ENCODE data around the gene COPS4.
"Not testable (repeated sequence)": the region's sequence is repeated elsewhere in the genome, so short reads cannot be mapped to it uniquely, and the experiment has no call there.

The COPS4 gene

GRCh38 chr4:83034630-83035494, at the start of gene COPS4:
Gene COPS4 (plus strand): TSS chr4:83035183. CDS start chr4:83035225, 42 bp downstream.
- DNase-seq = peak; percentile 100

GRCh38 chr4:82987519-82987918, 47.5 kb upstream of the COPS4 start:
- not testable (repeated sequence) for DNase-seq

- DNase-seq = no peak
Observed at GRCh38 chr4:82988323-82988832, 46.6 kb upstream of the COPS4 start.

- DNase-seq = peak; percentile 31
Observed at GRCh38 chr4:82989575-82990429, 45.2 kb upstream of the COPS4 start.

- DNase-seq = no peak
Observed at GRCh38 chr4:82994834-82995233, 40.1 kb upstream of the COPS4 start.

GRCh38 chr4:82998898-82999297, 36.1 kb upstream of the COPS4 start:
- no peak for DNase-seq

- DNase-seq = no peak
Observed at GRCh38 chr4:83002329-83002728, 32.7 kb upstream of the COPS4 start.

- not testable (repeated sequence) for DNase-seq
Observed at GRCh38 chr4:83003044-83003791, 31.8 kb upstream of the COPS4 start.

- DNase-seq = peak; percentile 30
Observed at GRCh38 chr4:83009529-83009928, 25.5 kb upstream of the COPS4 start.

- DNase-seq = peak; percentile 45
Observed at GRCh38 chr4:83010111-83010521, 24.9 kb upstream of the COPS4 start.

GRCh38 chr4:83010522-83011318, 24.3 kb upstream of the COPS4 start, which contains the start of gene LIN54:
Gene LIN54 (minus strand): TSS chr4:83010823. CDS start chr4:82984844, 25,979 bp downstream.
- peak; percentile 88 for DNase-seq

GRCh38 chr4:83011689-83012199, 23.2 kb upstream of the COPS4 start:
- DNase-seq = peak; percentile 38

- DNase-seq = peak; percentile 43
Observed at GRCh38 chr4:83012200-83012686, 22.7 kb upstream of the COPS4 start.

GRCh38 chr4:83012687-83013419, 22.1 kb upstream of the COPS4 start:
- peak; percentile 99 for DNase-seq

GRCh38 chr4:83013420-83013867, 21.5 kb upstream of the COPS4 start:
- no peak for DNase-seq

- DNase-seq = peak; percentile 35
Observed at GRCh38 chr4:83013902-83014301, 21.1 kb upstream of the COPS4 start.

- no peak for DNase-seq
Observed at GRCh38 chr4:83019794-83020494, 15.0 kb upstream of the COPS4 start.

GRCh38 chr4:83022724-83023450, 12.1 kb upstream of the COPS4 start:
- DNase-seq = peak; percentile 89

- DNase-seq = not testable (repeated sequence)
Observed at GRCh38 chr4:83023599-83023998, 11.4 kb upstream of the COPS4 start.

All from inflammatory macrophage treated with lipopolysaccharide for 4 hours (primary cell).